Measurements from ENCODE around the gene TBX21. TPM values are rescaled to one million over a fixed set of nuclear protein-coding genes. Genes with fewer than 3 reads are reported as not detected.

TBX21 gene
- total and polyA plus RNA-seq, 9 of the 15 experiments (the other 6 are each of a cell fraction or from before 2014, with no cell fraction given) = 0.07 TPM; not detected in 8

GRCh38 chr17:47705536-47706530 is 27.2 kb upstream of the TBX21 start:
- intact Hi-C loops (cut with micrococcal nuclease) = no loop called here
- Histone ChIP-seq H3K27me3 (ENCODE audit: control insufficient read depth in 2 of 2, insufficient read depth in 2 of 2, low read length in 2 of 2) (no peaks in the 10 kb centered on the region), H3K4me3 (no peak overlapping the region), H3K36me3 (ENCODE audit: control insufficient read depth, insufficient read depth, low read length) (peaks cover 11% of the 10 kb centered on the region; the same call in 1 of the 3 replicates), H4K20me1 (replicated peaks; ENCODE audit: control insufficient read depth, insufficient read depth, low read length) (no peaks in the 10 kb centered on the region; the same call in 1 of the 2 replicates), H3K4me1 (replicated peaks in 1 of 2; ENCODE audit: control insufficient read depth in 2 of 2, insufficient read depth in 2 of 2, low read length in 2 of 2) (peaks cover 31 to 62% of the 10 kb centered on the region in 2 experiments), H2AFZ (ENCODE audit: low read depth, low read length) (no peak overlapping the region), H3K27ac (ENCODE audit: extremely low read depth, low read depth, low read length) (no peak overlapping the region; the same call in 2 of the 3 replicates), H3K79me2 (ENCODE audit: control insufficient read depth, insufficient read depth, low read length) (no peaks in the 10 kb centered on the region), H3K9me1 (ENCODE audit: control insufficient read depth, insufficient read depth, low read length) (peaks cover 8% of the 10 kb centered on the region), H3K9ac (ENCODE audit: insufficient read depth in 1 of 2, low read depth in 2 of 2, low read length in 2 of 2) (peak overlapping the region; percentile 0 to 9; a peak in 1 of 4 replicates), H3K4me2 (ENCODE audit: insufficient read depth, low read length) (peak overlapping the region; percentile 47; the same call in 1 of the 2 replicates), H3K9me3 (replicated peaks; ENCODE audit: control insufficient read depth, insufficient read depth, low read depth, low read length) (no peaks in the 10 kb centered on the region)
- TF ChIP-seq ZNF263 (CRISPR knock-in tag; IDR thresholded peaks at IDR 0.05; ENCODE audit: borderline replicate concordance) = no peak
- TF ChIP-seq ELK1 (CRISPR knock-in tag; IDR thresholded peaks at IDR 0.05) = no peak
- peak in 1 of 2 experiments; percentile 27; a peak in 2 of 4 replicates for TF ChIP-seq KDM1A (IDR thresholded peaks at IDR 0.05)
- no peak for TF ChIP-seq ZNF639 (CRISPR knock-in tag; conservative IDR thresholded peaks at IDR 0.05 in 1 of 2, IDR thresholded peaks at IDR 0.05 in 1 of 2)
- peak in 1 of 4 experiments; percentile 43 for DNase-seq (ENCODE audit: extremely low read depth in 1 of 4, low spot score in 3 of 4)
- FAIRE-seq = peak; percentile 23
- ChIA-PET CTCF (ENCODE audit: low intra/inter-chr PET ratio) (no interaction called here), POLR2A (interaction anchor here (0.5 to 1.4 kb wide), 3 partner anchors 13 to 41 kb away, joined by 3 to 7 read pairs (median 3); no protein-coding TSS in a partner anchor)
- 28% methylated on average over 11 of the region's 12 CpGs for WGBS (ENCODE audit: insufficient coverage, low coverage, missing lambda C conversion rate)
- no TSS peak for BruUV-seq (replicated peaks)
- in situ Hi-C loops (cut with MboI) = no loop called here
- no peak for ATAC-seq

All from K562 (cell line).